H1 (cell line): ENCODE data around the gene CHST9. TPM values are rescaled to one million over a fixed set of nuclear protein-coding genes. Genes with fewer than 3 reads are reported as not detected.

ENCODE experiments used
- CTCF ChIA-PET: fragments of 300-600 bp; sonication (Branson Sonifier 250); formaldehyde crosslinking; loops from one replicate; lab custom pipeline; 2021; ENCODE audit not compliant: partially characterized antibody; lab: Charles Lee
- POLR2A ChIA-PET: fragments of 300-600 bp; sonication (Branson Sonifier 250); formaldehyde crosslinking; loops from one replicate; lab custom pipeline; 2021; ENCODE audit warnings: inconsistent platforms; ENCODE audit not compliant: partially characterized antibody; lab: Charles Lee
- DNase-seq, 2 experiments: peaks; one replicate each; pipeline versions ENCODE4 v3.0.0 to v3.0.0-alpha.2; 2010 to 2022; ENCODE audit warnings: low spot score in 2 of 2, low read depth in 1 of 2, mixed read lengths in 1 of 2
- FAIRE-seq: peaks from 2 replicates; lab custom pipeline; 2011; peaks lifted over from hg19 to GRCh38; lab: Jason Lieb, UNC
- H2AFZ ChIP-seq: 2 replicates; pipeline ENCODE4 v1.8.1; 2012; ENCODE audit warnings: low read length, inconsistent platforms
- H2AK5ac ChIP-seq: 2 replicates; pipeline ENCODE4 v1.6.1; 2013; ENCODE audit warnings: low read depth, low read length
- H2BK120ac ChIP-seq: replicated peaks from 2 replicates; pipeline ENCODE3; 2013; ENCODE audit warnings: low read depth, low read length, inconsistent platforms
- H2BK12ac ChIP-seq: 2 replicates; pipeline ENCODE4 v1.6.1; 2013; ENCODE audit warnings: low read depth, low read length
- H2BK15ac ChIP-seq: 2 replicates; pipeline ENCODE4 v1.6.1; 2013; ENCODE audit warnings: low read length
- H2BK20ac ChIP-seq: 2 replicates; pipeline ENCODE4 v1.6.1; 2013; ENCODE audit warnings: low read length
- H2BK5ac ChIP-seq: 2 replicates; pipeline ENCODE4 v1.6.1; 2013; ENCODE audit warnings: low read depth, low read length
- H3K14ac ChIP-seq: 2 replicates; pipeline ENCODE4 v1.6.1; 2013; ENCODE audit warnings: inconsistent platforms; ENCODE audit not compliant: insufficient read length
- H3K18ac ChIP-seq: 2 replicates; pipeline ENCODE4 v1.6.1; 2013; ENCODE audit warnings: low read length; ENCODE audit errors: extremely low read depth
- H3K23ac ChIP-seq: 2 replicates; pipeline ENCODE4 v1.6.1; 2013; ENCODE audit warnings: inconsistent platforms; ENCODE audit not compliant: insufficient read length
- H3K23me2 ChIP-seq: 2 replicates; pipeline ENCODE4 v1.6.1; 2013; ENCODE audit warnings: low read depth, low read length
- H3K27ac ChIP-seq: 2 replicates; pipeline ENCODE4 v1.6.1; 2011; ENCODE audit warnings: low read depth, low read length, inconsistent platforms
- H3K27me3 ChIP-seq, 4 experiments: replicated peaks in 1 of 4; 1 replicate in 1 of 4; 2 replicates in 3 of 4; pipeline versions ENCODE4 v1.6.1 to v1.8.1; 2011 to 2013; ENCODE audit warnings: low read length in 3 of 4, mild to moderate bottlenecking in 3 of 4, inconsistent platforms in 2 of 4, mixed read lengths in 2 of 4, moderate library complexity in 1 of 4; ENCODE audit not compliant: control insufficient read depth in 3 of 4, insufficient read depth in 3 of 4; ENCODE audit errors: extremely low read depth in 1 of 4
- H3K36me3 ChIP-seq, 4 experiments: 2 replicates each; pipeline versions ENCODE4 v1.6.1 to v1.8.1; 2011 to 2013; ENCODE audit warnings: mild to moderate bottlenecking in 4 of 4, low read length in 3 of 4, moderate library complexity in 2 of 4, control low read depth in 1 of 4, inconsistent platforms in 1 of 4; ENCODE audit not compliant: insufficient read depth in 4 of 4, control insufficient read depth in 2 of 4
- H3K4ac ChIP-seq: replicated peaks from 2 replicates; pipeline ENCODE3; 2013; ENCODE audit warnings: low read length, low read depth, mixed read lengths, inconsistent platforms; ENCODE audit not compliant: insufficient read length
- H3K4me1 ChIP-seq, 4 experiments: replicated peaks in 1 of 4; 1 replicate in 1 of 4; 2 replicates in 3 of 4; pipeline versions ENCODE4 v1.6.1 to v1.8.1; 2011 to 2013; ENCODE audit warnings: low read length in 3 of 4, inconsistent platforms in 2 of 4, mixed read lengths in 1 of 4; ENCODE audit not compliant: insufficient read depth in 4 of 4, control insufficient read depth in 3 of 4
- H3K4me2 ChIP-seq, 2 experiments: 2 replicates each; pipeline versions ENCODE4 v1.6.1 to v1.8.1; 2011 to 2013; ENCODE audit warnings: low read depth in 2 of 2, low read length in 2 of 2, control low read depth in 1 of 2, inconsistent platforms in 1 of 2, mild to moderate bottlenecking in 1 of 2; ENCODE audit not compliant: insufficient read depth in 1 of 2
- H3K4me3 ChIP-seq, 4 experiments: fragments of 200-600, 300-600 bp in 1 of 4; sonication (generic), shearing (Covaris generic), sonication (Bioruptor Twin) in 1 of 4; 2 replicates each; pipeline versions ENCODE4 v1.5.1 to v1.8.1; 2011 to 2016; ENCODE audit warnings: low read length in 4 of 4, low read depth in 3 of 4, control low read depth in 2 of 4, inconsistent platforms in 2 of 4, mild to moderate bottlenecking in 2 of 4, mixed read lengths in 1 of 4, moderate library complexity in 1 of 4; ENCODE audit not compliant: insufficient read depth in 2 of 4; ENCODE audit errors: extremely low read depth in 1 of 4
- H3K56ac ChIP-seq: replicated peaks from 2 replicates; pipeline ENCODE3; 2013; ENCODE audit warnings: low read depth, mild to moderate bottlenecking, mixed read lengths, low read length, inconsistent platforms; ENCODE audit not compliant: insufficient read length
- H3K79me1 ChIP-seq: 2 replicates; pipeline ENCODE4 v1.6.1; 2013; ENCODE audit warnings: low read depth, low read length, control low read depth
- H3K79me2 ChIP-seq, 2 experiments: 2 replicates each; pipeline versions ENCODE4 v1.6.1 to v1.8.1; 2012 to 2013; ENCODE audit warnings: low read length in 2 of 2, mild to moderate bottlenecking in 2 of 2, inconsistent platforms in 1 of 2; ENCODE audit not compliant: insufficient read depth in 2 of 2, control insufficient read depth in 1 of 2
- H3K9ac ChIP-seq, 4 experiments: replicated peaks in 1 of 4; 1 replicate in 1 of 4; 2 replicates in 3 of 4; pipeline versions ENCODE4 v1.6.1 to v1.8.1; 2011 to 2013; ENCODE audit warnings: low read depth in 3 of 4, low read length in 3 of 4, control low read depth in 2 of 4, mild to moderate bottlenecking in 2 of 4, moderate library complexity in 2 of 4, inconsistent platforms in 1 of 4; ENCODE audit errors: extremely low read depth in 1 of 4
- H3K9me3 ChIP-seq, 2 experiments: 2 replicates each; pipeline versions ENCODE4 v1.6.1 to v1.8.1; 2012 to 2013; ENCODE audit warnings: mild to moderate bottlenecking in 2 of 2, moderate library complexity in 2 of 2, control low read depth in 1 of 2, inconsistent platforms in 1 of 2, low read depth in 1 of 2, low read length in 1 of 2, mixed read lengths in 1 of 2; ENCODE audit not compliant: insufficient read depth in 2 of 2
- H4K20me1 ChIP-seq, 2 experiments: replicated peaks in 1 of 2; 2 replicates each; pipeline versions ENCODE3 to v1.8.1; 2011 to 2013; ENCODE audit warnings: inconsistent platforms in 2 of 2, low read length in 2 of 2, mild to moderate bottlenecking in 1 of 2; ENCODE audit not compliant: insufficient read depth in 2 of 2, control insufficient read depth in 1 of 2
- H4K5ac ChIP-seq: 2 replicates; pipeline ENCODE4 v1.6.1; 2013; ENCODE audit warnings: low read length, low read depth, mixed read lengths, inconsistent platforms; ENCODE audit not compliant: insufficient read length
- H4K8ac ChIP-seq: 2 replicates; pipeline ENCODE4 v1.8.0; 2013; ENCODE audit warnings: mild to moderate bottlenecking, moderate library complexity, low read length, inconsistent platforms; ENCODE audit not compliant: insufficient read depth; ENCODE audit errors: extremely low read depth
- H4K91ac ChIP-seq: replicated peaks from 2 replicates; pipeline ENCODE3; 2013; ENCODE audit warnings: low read length, mixed read lengths, inconsistent platforms; ENCODE audit not compliant: insufficient read length
- KDM4A ChIP-seq: IDR thresholded peaks from one replicate; pipeline ENCODE4 v1.7.1; 2012; ENCODE audit warnings: low read depth, mild to moderate bottlenecking, moderate library complexity, low read length, inconsistent platforms; ENCODE audit not compliant: severe bottlenecking
- RAD21 ChIP-seq, 2 experiments: IDR thresholded peaks in 1 of 2; conservative IDR thresholded peaks in 1 of 2; 2 replicates each; pipeline ENCODE4 v1.6.1; 2011; ENCODE audit warnings: low read depth in 2 of 2, low read length in 2 of 2, improper control_type of control experiment in 1 of 2, inconsistent platforms in 1 of 2, mild to moderate bottlenecking in 1 of 2, moderate library complexity in 1 of 2
- WGBS, 2 experiments: shearing (Covaris generic) in 1 of 2; methylation state at CpG; one replicate each; pipeline versions ENCODE4 v1.1.6 to v1.1.7; 2013 to 2015; ENCODE audit warnings: low lambda C conversion rate in 2 of 2, mixed read lengths in 2 of 2, inconsistent platforms in 1 of 2, low coverage in 1 of 2, missing lambda C conversion rate in 1 of 2; ENCODE audit not compliant: insufficient replicate concordance in 2 of 2, insufficient coverage in 1 of 2, insufficient read length in 1 of 2; ENCODE audit errors: extremely low coverage in 1 of 2, missing lambda C conversion rate in 1 of 2; 5-methylcytosine and 5-hydroxymethylcytosine counted together
- long read RNA-seq, 2 experiments: library from RNA in 1 of 2; library from capped mRNA in 1 of 2; stranded (forward); transcript quantifications; one replicate each; pipeline ENCODE4 v2.0.0, GENCODE V29; 2021; ENCODE audit warnings: inconsistent platforms in 1 of 2
- polyA minus RNA-seq, 3 experiments: library from RNA; depleted of rRNA, polyadenylated mRNA; stranded (reverse); fragments of >200 nt; gene quantifications; 1 replicate in 2 of 3; 2 replicates in 1 of 3; pipeline ENCODE4 v1.2.3, GENCODE V29; 2011
- polyA plus RNA-seq, 7 experiments: library from polyadenylated mRNA; depleted of rRNA in 3 of 7; stranded (reverse) in 5 of 7; unstranded in 2 of 7; fragments of >200 nt in 5 of 7; fragments of 200-250 nt in 2 of 7; gene quantifications; 1 replicate in 5 of 7; 2 replicates in 1 of 7; 4 replicates in 1 of 7; pipeline versions ENCODE4 v1.2.1 to v1.2.3, GENCODE V29; 2011 to 2013; ENCODE audit warnings: missing spikeins in 2 of 7, mixed read lengths in 2 of 7
- total RNA-seq: library from RNA; stranded (reverse); fragmentation: NEBNext Ultra II Directional; extraction: Animal tissue kit (Norgen Biotek cat#: 25700); gene quantifications from 2 replicates; pipeline ENCODE4 v1.2.1, GENCODE V29; 2021

CHST9 gene, protein sequence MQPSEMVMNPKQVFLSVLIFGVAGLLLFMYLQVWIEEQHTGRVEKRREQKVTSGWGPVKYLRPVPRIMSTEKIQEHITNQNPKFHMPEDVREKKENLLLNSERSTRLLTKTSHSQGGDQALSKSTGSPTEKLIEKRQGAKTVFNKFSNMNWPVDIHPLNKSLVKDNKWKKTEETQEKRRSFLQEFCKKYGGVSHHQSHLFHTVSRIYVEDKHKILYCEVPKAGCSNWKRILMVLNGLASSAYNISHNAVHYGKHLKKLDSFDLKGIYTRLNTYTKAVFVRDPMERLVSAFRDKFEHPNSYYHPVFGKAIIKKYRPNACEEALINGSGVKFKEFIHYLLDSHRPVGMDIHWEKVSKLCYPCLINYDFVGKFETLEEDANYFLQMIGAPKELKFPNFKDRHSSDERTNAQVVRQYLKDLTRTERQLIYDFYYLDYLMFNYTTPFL
- 24.3 and 25.3 TPM in 2 replicates for total RNA-seq
- polyA plus RNA-seq (2011; rRNA removed), result 1.8 and 3.2 TPM in 2 replicates
- 4.3 TPM for polyA plus RNA-seq (2011; cell fraction: cytosol; rRNA removed)
- 1.7 TPM for polyA plus RNA-seq (2011; cell fraction: nucleus; rRNA removed)
- 4.7 to 13.7 TPM (median 7.6 TPM) in 4 replicates for polyA plus RNA-seq (2012, experiment 1 of 2)
- 0.97 TPM for polyA plus RNA-seq (2012, experiment 2 of 2)
- polyA plus RNA-seq (2013, experiment 1 of 2), result 20.0 TPM
- polyA plus RNA-seq (2013, experiment 2 of 2), result 23.4 TPM
- 4.3 and 7.4 TPM in 2 replicates for polyA minus RNA-seq (2011; rRNA and poly(A)+ RNA removed)
- polyA minus RNA-seq (2011; cell fraction: cytosol; rRNA and poly(A)+ RNA removed), result 3.4 TPM
- polyA minus RNA-seq (2011; cell fraction: nucleus; rRNA and poly(A)+ RNA removed), result 7.9 TPM
- long read RNA-seq, experiment 1, full-length matches to known transcripts, result 12 of 27 reads
- long read RNA-seq, experiment 1, partial matches to known transcripts, result 0 of 27 reads
- long read RNA-seq, experiment 1, other reads (novel, unspliced or antisense), result 15 of 27 reads
- long read RNA-seq, experiment 2, full-length matches to known transcripts, result 6 of 13 reads
- long read RNA-seq, experiment 2, partial matches to known transcripts, result 4 of 13 reads
- long read RNA-seq, experiment 2, other reads (novel, unspliced or antisense), result 3 of 13 reads

- peak within 1 kb of the TSS; percentile 86 for H2BK120ac ChIP-seq
- FAIRE-seq (no peak), DNase-seq (peak in 1 of 2 experiments; percentile 80)
- H3K27ac ChIP-seq, result no peak within 1 kb of the TSS
- H3K23ac ChIP-seq, result no peak within 1 kb of the TSS
- no peaks in the 10 kb centered on the region for H3K79me1 ChIP-seq
- no peak within 1 kb of the TSS for H3K14ac ChIP-seq
- peaks cover 0 to 11% (median 3%) of the 10 kb centered on the region in 4 experiments; a peak in 2 of 7 replicates for H3K4me1 ChIP-seq
- H3K4ac ChIP-seq, result no peak within 1 kb of the TSS
- H4K5ac ChIP-seq, result no peak within 1 kb of the TSS
- WGBS, 2 experiments, result 3% methylated on average over 34 of the region's 67 CpGs; no CpG with 5 or more reads in 1 of the 2 experiments
- peaks cover 6% of the 10 kb centered on the region; the same call in 1 of the 2 replicates for H3K23me2 ChIP-seq
- H4K20me1 ChIP-seq, result no peaks in the 10 kb centered on the region
- peak within 1 kb of the TSS; percentile 82; the same call in 1 of the 2 replicates for H4K8ac ChIP-seq
- H2BK20ac ChIP-seq, result 0 out of 2 replicates have a peak within 1 kb of the TSS, but pooled peaks have one; percentile 13
- no peaks in the 10 kb centered on the region for H3K36me3 ChIP-seq
- no peak within 1 kb of the TSS; the same call in 1 of the 2 replicates for H2BK5ac ChIP-seq
- peak within 1 kb of the TSS; percentile 41 to 81 (median 62) for H3K4me3 ChIP-seq
- H3K9me3 ChIP-seq, result no peaks in the 10 kb centered on the region
- H3K9ac ChIP-seq, result peak within 1 kb of the TSS in 1 of 4 experiments; percentile 10; a peak in 3 of 7 replicates
- peak within 1 kb of the TSS; percentile 68 to 89 for H3K4me2 ChIP-seq
- H4K91ac ChIP-seq, result no peak within 1 kb of the TSS
- no peak within 1 kb of the TSS for H2AK5ac ChIP-seq
- peaks cover 0 to 39% of the 10 kb centered on the region in 2 experiments; a peak in 2 of 4 replicates for H3K79me2 ChIP-seq
- H2BK12ac ChIP-seq, result no peak within 1 kb of the TSS
- ChIA-PET POLR2A (no interaction called here), CTCF (interaction anchor here (0.6 to 0.8 kb wide), 2 partner anchors 47 to 109 kb away, joined by 3 read pairs; no protein-coding TSS in a partner anchor)
- H3K18ac ChIP-seq, result peak within 1 kb of the TSS; percentile 88
- H2AFZ ChIP-seq, result peak within 1 kb of the TSS; percentile 100
- H2BK15ac ChIP-seq, result no peak within 1 kb of the TSS
- H3K56ac ChIP-seq, result peak within 1 kb of the TSS; percentile 52
- no peaks in the 10 kb centered on the region for H3K27me3 ChIP-seq
- TF ChIP-seq KDM4A (peak; percentile 91), RAD21 (IDR thresholded peaks at IDR 0.05 in 1 of 2, conservative IDR thresholded peaks at IDR 0.05 in 1 of 2; ENCODE audit: low read depth in 2 of 2, low read length in 2 of 2) (peak; percentile 37 to 40; a peak in 2 of 4 replicates)
Measured at GRCh38 chr18:27185025-27185763, at the start of gene CHST9. Gene CHST9 (minus strand): TSS chr18:27185308. CDS start chr18:27142809, 42,499 bp downstream.
